B cell (primary cell): ENCODE data around the gene ZNF316. TPM values are rescaled to one million over a fixed set of nuclear protein-coding genes. Genes with fewer than 3 reads are reported as not detected.

Experiments used
- ATAC-seq: fragments of 200-7000 bp; cut with Tn5 transposase; one replicate; pipeline ENCODE4 v1.10.0; 2021; ENCODE audit warnings: low read depth, mild to moderate bottlenecking, moderate number of reproducible peaks, moderate library complexity
- CTCF ChIA-PET: fragments of 350-600 bp; sonication (Branson Sonifier 250); formaldehyde crosslinking; loops from one replicate; lab custom pipeline; 2021; ENCODE audit warnings: antibody characterized with exemption, inconsistent platforms; lab: Charles Lee
- POLR2A ChIA-PET: fragments of 350-600 bp; sonication (Branson Sonifier 250); formaldehyde crosslinking; loops from one replicate; lab custom pipeline; 2021; ENCODE audit warnings: antibody characterized with exemption; lab: Charles Lee
- DNase-seq: peaks from one replicate; pipeline ENCODE4 v3.0.0; 2013
- H2AFZ ChIP-seq: 2 replicates; pipeline ENCODE4 v1.6.1; 2012; ENCODE audit warnings: mild to moderate bottlenecking, low read depth, low read length; ENCODE audit not compliant: insufficient read depth, poor library complexity, severe bottlenecking
- H3K27ac ChIP-seq, 2 donors: 1 replicate in 1 of 2; 2 replicates in 1 of 2; pipeline ENCODE4 v1.5.1; 2012 to 2013; ENCODE audit warnings: low read length in 2 of 2, mild to moderate bottlenecking in 2 of 2, moderate library complexity in 1 of 2
- H3K27me3 ChIP-seq, 4 experiments: fragments of 200-600 bp in 1 of 4; sonication (generic) in 1 of 4; replicated peaks in 1 of 4; 1 replicate in 2 of 4; 2 replicates in 2 of 4; pipeline versions ENCODE4 v1.6.1 to v1.7.0; 2013 to 2016; ENCODE audit warnings: low read length in 3 of 4, mild to moderate bottlenecking in 2 of 4, mixed read lengths in 1 of 4, moderate library complexity in 1 of 4; ENCODE audit not compliant: insufficient read depth in 4 of 4, control insufficient read depth in 3 of 4; ENCODE audit errors: control extremely low read depth in 1 of 4
- H3K36me3 ChIP-seq, 2 experiments: replicated peaks in 1 of 2; 1 replicate in 1 of 2; 2 replicates in 1 of 2; pipeline versions ENCODE4 v1.6.1 to v1.7.1; 2013; ENCODE audit warnings: low read length in 1 of 2; ENCODE audit not compliant: insufficient read depth in 2 of 2, control insufficient read depth in 1 of 2; ENCODE audit errors: control extremely low read depth in 1 of 2, extremely low read depth in 1 of 2
- H3K4me1 ChIP-seq, 2 donors: fragments of 200-600 bp in 1 of 2; sonication (generic) in 1 of 2; 1 replicate in 1 of 2; 2 replicates in 1 of 2; pipeline versions ENCODE4 v1.5.1 to v1.6.1; 2013 to 2017; ENCODE audit warnings: low read length in 2 of 2; ENCODE audit not compliant: control insufficient read depth in 2 of 2, insufficient read depth in 2 of 2
- H3K4me2 ChIP-seq: replicated peaks from 2 replicates; pipeline ENCODE3; 2012; ENCODE audit warnings: mild to moderate bottlenecking, low read depth, low read length; ENCODE audit not compliant: poor library complexity, severe bottlenecking
- H3K4me3 ChIP-seq, 5 experiments: fragments of 200-600 bp in 1 of 5; sonication (generic) in 1 of 5; 1 replicate in 3 of 5; 2 replicates in 2 of 5; pipeline versions ENCODE4 v1.5.1 to v1.7.0; 2011 to 2016; ENCODE audit warnings: low read length in 4 of 5, mild to moderate bottlenecking in 4 of 5, low read depth in 2 of 5, control low read depth in 1 of 5, moderate library complexity in 1 of 5; ENCODE audit not compliant: insufficient read depth in 1 of 5; ENCODE audit errors: control extremely low read depth in 1 of 5, extremely low read depth in 1 of 5
- H3K79me2 ChIP-seq: fragments of 200-600 bp; sonication (generic); one replicate; pipeline ENCODE4 v1.6.0; 2016; ENCODE audit warnings: low read length; ENCODE audit not compliant: control insufficient read depth, insufficient read depth
- H3K9ac ChIP-seq: fragments of 200-600 bp; sonication (generic); 2 replicates; pipeline ENCODE4 v1.6.1; 2017; ENCODE audit warnings: mild to moderate bottlenecking, low read length, moderate library complexity
- H3K9me3 ChIP-seq, 3 donors: one replicate each; pipeline versions ENCODE4 v1.6.1 to v1.7.1; 2013; ENCODE audit warnings: low read length in 2 of 3; ENCODE audit not compliant: control insufficient read depth in 2 of 3, insufficient read depth in 1 of 3; ENCODE audit errors: control extremely low read depth in 1 of 3
- H4K20me1 ChIP-seq: 2 replicates; pipeline ENCODE4 v1.6.0; 2012; ENCODE audit warnings: mild to moderate bottlenecking, low read length; ENCODE audit not compliant: insufficient read depth, control insufficient read depth, poor library complexity, severe bottlenecking
- H3K27ac Mint-ChIP-seq: one replicate; pipeline ENCODE4 v1.8.0; 2021; ENCODE audit warnings: mixed read lengths
- H3K27me3 Mint-ChIP-seq: one replicate; pipeline ENCODE4 v1.8.0; 2021; ENCODE audit warnings: mixed read lengths
- H3K4me1 Mint-ChIP-seq: one replicate; pipeline ENCODE4 v1.8.0; 2021; ENCODE audit warnings: mixed read lengths
- H3K4me3 Mint-ChIP-seq: one replicate; pipeline ENCODE4 v1.8.0; 2021; ENCODE audit warnings: mixed read lengths
- H3K9me3 Mint-ChIP-seq: one replicate; pipeline ENCODE4 v1.8.0; 2022; ENCODE audit warnings: mixed read lengths; ENCODE audit not compliant: insufficient read depth
- CTCF ChIP-seq: fragments of 200-600 bp; IDR thresholded peaks from one replicate; pipeline ENCODE4 v1.8.0; 2022; ENCODE audit warnings: antibody characterized with exemption, mild to moderate bottlenecking
- EZH2 ChIP-seq: IDR thresholded peaks from 2 replicates; pipeline ENCODE4 v1.6.1; 2012; ENCODE audit warnings: borderline replicate concordance, low read depth, mild to moderate bottlenecking, moderate library complexity, low read length; ENCODE audit not compliant: insufficient read depth, poor library complexity, severe bottlenecking
- WGBS: methylation state at CpG from one replicate; pipeline ENCODE4 v1.1.5; 2013; ENCODE audit warnings: missing lambda C conversion rate; ENCODE audit not compliant: insufficient coverage; 5-methylcytosine and 5-hydroxymethylcytosine counted together
- intact Hi-C: fragments of 100-400 bp; cut with micrococcal nuclease; formaldehyde crosslinking; loops from one replicate; pipeline ENCODE4 v1.10.0; 2022
- polyA plus RNA-seq: library from polyadenylated mRNA; depleted of rRNA; stranded (reverse); fragments of >200 nt; gene quantifications from 2 replicates; pipeline ENCODE4 v1.2.3, GENCODE V29; 2012
- total RNA-seq, 2 donors: library from RNA; stranded (reverse); fragments of 120-200 nt in 1 of 2; gene quantifications; 1 replicate in 1 of 2; 2 replicates in 1 of 2; pipeline versions ENCODE4 v1.2.3 to v1.2.4, GENCODE V29; 2013 to 2022

Gene ZNF316
- total and polyA plus RNA-seq, 2 donors (not counting 1 experiment from before 2014, with no cell fraction given), result 43.6 to 72.6 TPM

- CTCF ChIA-PET, result no interaction called here
- Histone ChIP-seq H3K4me2 (no peak overlapping the region), H3K4me1 (no peaks in the 10 kb centered on the region), H2AFZ (no peak overlapping the region), H3K36me3 (peaks cover 1 to 86% of the 10 kb centered on the region in 2 experiments), H3K27ac (no peak overlapping the region), H3K9ac (no peak overlapping the region), H3K9me3 (peaks cover 0 to 3% (median 0%) of the 10 kb centered on the region in 3 donors), H3K4me3 (no peak overlapping the region), H3K27me3 (no peaks in the 10 kb centered on the region), H4K20me1 (peaks cover 72% of the 10 kb centered on the region), H3K79me2 (peaks cover 35% of the 10 kb centered on the region)
- WGBS, result 95% methylated on average over 8 of the region's 10 CpGs
- intact Hi-C loops, result no loop called here
- ATAC-seq (no peak), DNase-seq (no peak)
- Mint-ChIP-seq H3K9me3 (no peaks in the 10 kb centered on the region), H3K27ac (no peak overlapping the region), H3K27me3 (no peaks in the 10 kb centered on the region), H3K4me1 (peaks cover 5% of the 10 kb centered on the region), H3K4me3 (no peak overlapping the region)
- TF ChIP-seq EZH2 (no peak), CTCF (no peak)
- POLR2A ChIA-PET, result no interaction called here
These were observed 7.6 kb downstream of the ZNF316 start for GRCh38 chr7:6644728-6645127.

- Histone ChIP-seq H4K20me1 (peaks cover 69% of the 10 kb centered on the region), H3K9ac (no peak overlapping the region), H3K4me2 (no peak overlapping the region), H2AFZ (no peak overlapping the region), H3K36me3 (peaks cover 1 to 75% of the 10 kb centered on the region in 2 experiments), H3K4me3 (no peak overlapping the region), H3K27me3 (no peaks in the 10 kb centered on the region), H3K9me3 (peaks cover 0 to 12% (median 0%) of the 10 kb centered on the region in 3 donors), H3K79me2 (peaks cover 24% of the 10 kb centered on the region), H3K27ac (no peak overlapping the region), H3K4me1 (no peaks in the 10 kb centered on the region)
- H3K4me3 Mint-ChIP-seq, result no peak overlapping the region
- TF ChIP-seq EZH2, result no peak
- TF ChIP-seq CTCF, result no peak
- no peaks in the 10 kb centered on the region for H3K9me3 Mint-ChIP-seq
- ChIA-PET CTCF (no interaction called here), POLR2A (no interaction called here)
- DNase-seq (no peak), ATAC-seq (no peak)
- no peaks in the 10 kb centered on the region for H3K4me1 Mint-ChIP-seq
- intact Hi-C loops, result no loop called here
- no peak overlapping the region for H3K27ac Mint-ChIP-seq
- WGBS, result 85% methylated on average over 5 of the region's 8 CpGs
- H3K27me3 Mint-ChIP-seq, result no peaks in the 10 kb centered on the region
These were observed 9.3 kb downstream of the ZNF316 start for GRCh38 chr7:6646465-6646864.
